Measurements from ENCODE around the gene EFNB2. TPM values are rescaled to one million over a fixed set of nuclear protein-coding genes. Genes with fewer than 3 reads are reported as not detected.
A peak's percentile ranks its signal among the peaks of the same experiment; 100 is the strongest.

Gene EFNB2
- total and polyA plus RNA-seq, 4 donors = 7.3 to 35.0 (median 20.3) TPM

DNA sequence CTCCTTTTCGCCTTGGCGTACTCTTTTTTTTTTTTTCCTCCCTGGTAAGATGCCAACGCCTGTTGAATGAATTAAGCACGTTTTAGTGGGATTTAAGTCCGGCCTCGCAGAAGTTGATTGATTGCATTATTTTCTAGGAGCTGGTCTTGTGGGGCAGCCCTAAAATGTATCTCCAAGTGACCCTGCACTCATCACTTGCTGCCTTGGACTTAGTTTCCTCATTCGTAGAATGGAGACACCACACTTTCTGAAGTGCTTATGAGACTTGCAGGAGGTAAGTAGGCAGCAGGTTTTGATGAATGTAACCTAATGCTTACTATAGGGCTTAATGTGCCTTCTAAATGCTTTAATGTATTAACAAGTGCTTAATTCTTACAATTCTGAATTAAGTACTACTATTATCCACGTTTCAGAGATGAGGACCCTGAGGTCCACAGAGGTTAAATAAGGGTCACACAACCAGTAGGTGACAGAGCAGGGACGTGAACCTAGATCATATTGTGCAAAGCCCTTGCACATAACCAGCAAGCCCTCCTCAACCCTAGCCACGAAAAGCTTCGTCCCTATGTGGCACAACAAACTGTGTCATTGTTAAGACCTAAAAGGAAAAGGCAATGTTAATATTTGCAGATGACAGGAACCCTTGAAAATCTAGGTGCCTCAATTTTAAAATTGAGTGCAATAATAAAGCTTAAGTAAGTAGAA lies 33.0 kb upstream of the EFNB2 start:
- Histone ChIP-seq H3K4me3 (ENCODE audit: low read length in 2 of 2) (peak overlapping the region; percentile 27 to 52), H3K4me1 (ENCODE audit: control insufficient read depth in 1 of 2, insufficient read depth in 2 of 2, low read length in 2 of 2) (peaks cover 0 to 12% of the 10 kb centered on the region in 2 donors), H3K9me3 (ENCODE audit: control insufficient read depth, low read length) (no peaks in the 10 kb centered on the region), H3K36me3 (ENCODE audit: control insufficient read depth in 1 of 2, insufficient read depth in 2 of 2, low read length in 1 of 2) (no peaks in the 10 kb centered on the region), H3K27ac (ENCODE audit: low read depth in 1 of 2, low read length in 2 of 2) (no peak overlapping the region), H3K27me3 (ENCODE audit: control insufficient read depth in 1 of 2, insufficient read depth in 2 of 2, low read length in 1 of 2) (no peaks in the 10 kb centered on the region)
- DNase-seq (no peak), ATAC-seq (ENCODE audit: low FRiP score) (peak; percentile 6)
- intact Hi-C loops (cut with DNase I) = loop anchor here (5.0 to 10.0 kb wide), 4 partner anchors 34 to 466 kb away; no protein-coding TSS in a partner anchor
- WGBS, 2 donors = 24 to 26% methylated on average over 11 of the region's 11 CpGs

DNA sequence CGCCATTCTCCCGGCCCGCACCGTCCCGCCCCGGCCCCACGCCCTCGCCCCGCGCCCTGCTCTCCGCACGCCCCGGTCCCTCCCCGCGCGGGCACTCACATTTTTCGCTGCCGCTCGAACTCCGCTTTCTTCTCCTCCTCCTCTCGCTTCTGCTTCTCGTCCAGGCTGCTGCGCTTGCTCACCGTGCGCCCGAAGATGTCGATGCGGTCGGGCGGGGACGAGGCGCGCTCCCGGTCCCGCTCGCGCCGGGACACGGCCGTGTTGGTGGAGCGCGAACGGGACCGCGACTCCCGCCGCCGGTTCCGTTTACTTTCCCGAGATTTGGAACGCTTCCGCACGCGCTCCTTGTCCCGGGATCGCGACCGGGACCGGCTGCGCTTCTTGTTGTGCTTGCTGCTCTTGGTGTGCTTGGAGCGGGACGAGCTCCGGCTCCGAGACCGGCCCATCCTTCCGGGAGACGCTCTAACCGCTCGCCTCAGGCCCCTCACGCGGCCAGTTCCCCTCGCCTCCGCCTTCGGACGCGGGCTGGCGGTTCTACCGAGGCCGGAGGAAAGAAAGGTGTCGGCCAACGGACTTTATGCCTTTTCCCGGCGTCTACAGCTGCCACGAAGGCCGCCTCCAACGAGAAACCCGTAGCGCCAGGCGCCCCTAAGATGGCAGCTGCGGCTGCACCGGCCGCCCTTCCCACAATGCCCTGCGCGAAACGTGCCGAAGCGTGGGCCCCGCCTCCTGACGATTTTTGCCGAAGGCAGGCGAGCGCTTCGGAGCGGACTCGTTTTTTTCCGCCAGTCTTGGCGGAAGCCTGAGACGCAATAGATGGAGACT lies 32.2 kb upstream of the EFNB2 start, which contains the start of gene ARGLU1:
TSS of gene ARGLU1 (minus strand) at position 664 of the 825 bp plus-strand sequence. CDS start at position 446, 218 bp downstream.
- 0 to 1% methylated on average over 106 to 108 of the region's 108 CpGs for WGBS, 2 donors
- Histone ChIP-seq H3K4me3 (ENCODE audit: low read length in 2 of 2) (peak within 1 kb of the TSS; percentile 88 to 90), H3K36me3 (ENCODE audit: control insufficient read depth in 1 of 2, insufficient read depth in 2 of 2, low read length in 1 of 2) (no peaks in the 10 kb centered on the region), H3K4me1 (ENCODE audit: control insufficient read depth in 1 of 2, insufficient read depth in 2 of 2, low read length in 2 of 2) (peaks cover 0 to 12% of the 10 kb centered on the region in 2 donors), H3K27ac (ENCODE audit: low read depth in 1 of 2, low read length in 2 of 2) (peak within 1 kb of the TSS; percentile 58 to 93), H3K9me3 (ENCODE audit: control insufficient read depth, low read length) (no peaks in the 10 kb centered on the region), H3K27me3 (ENCODE audit: control insufficient read depth in 1 of 2, insufficient read depth in 2 of 2, low read length in 1 of 2) (no peaks in the 10 kb centered on the region)
- ATAC-seq (ENCODE audit: low FRiP score) (peak; percentile 98), DNase-seq (peak; percentile 96 to 99)
- intact Hi-C loops (cut with DNase I) = loop anchor here (5.0 to 10.0 kb wide), 4 partner anchors 35 to 467 kb away; no protein-coding TSS in a partner anchor

DNA sequence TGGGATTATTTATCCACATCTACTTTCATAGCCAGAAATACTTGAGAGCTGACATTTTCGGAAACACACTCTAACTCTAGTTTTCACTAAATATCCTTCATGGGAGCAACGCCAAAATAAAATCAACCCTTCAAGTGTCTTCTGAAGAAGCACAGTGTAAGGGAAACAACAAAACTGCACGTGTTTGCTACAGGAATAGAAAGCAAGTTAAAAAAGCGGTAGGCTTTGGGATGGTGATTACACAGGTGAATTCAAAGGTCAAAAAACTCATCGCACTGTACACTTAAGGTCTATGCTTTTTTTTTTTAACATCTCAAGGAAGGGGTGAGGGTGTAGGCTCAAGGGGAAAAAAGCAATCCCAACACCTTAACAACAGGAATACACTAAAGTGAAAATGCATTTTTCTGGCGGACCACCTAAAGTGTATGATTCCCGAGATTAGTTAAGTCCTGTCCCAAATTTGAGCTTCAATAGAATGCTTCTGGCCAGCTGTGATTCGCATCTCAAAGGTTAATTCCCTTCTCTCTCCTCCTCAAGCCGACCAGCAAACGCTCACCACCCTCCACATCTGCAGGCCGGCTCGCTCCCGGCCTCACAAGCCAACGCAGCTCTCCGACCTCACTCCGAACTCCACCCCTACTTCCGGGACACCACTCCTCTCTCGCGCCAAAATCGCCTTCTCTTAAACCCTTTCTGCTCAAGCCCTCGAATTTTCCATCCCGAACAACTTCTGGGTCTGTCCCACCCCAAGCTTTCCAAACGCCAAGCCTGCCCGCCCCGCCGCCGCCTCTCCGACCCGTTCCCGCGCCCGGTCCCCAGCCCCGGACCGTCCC lies 31.4 kb upstream of the EFNB2 start:
- H3K9me3 ChIP-seq (ENCODE audit: control insufficient read depth, low read length) = no peaks in the 10 kb centered on the region
- ATAC-seq (ENCODE audit: low FRiP score) = peak; percentile 71
- H3K4me3 ChIP-seq (ENCODE audit: low read length in 2 of 2) = peak overlapping the region; percentile 88 to 90
- peak overlapping the region; percentile 58 to 93 for H3K27ac ChIP-seq (ENCODE audit: low read depth in 1 of 2, low read length in 2 of 2)
- H3K27me3 ChIP-seq (ENCODE audit: control insufficient read depth in 1 of 2, insufficient read depth in 2 of 2, low read length in 1 of 2) = no peaks in the 10 kb centered on the region
- intact Hi-C loops (cut with DNase I) = loop anchor here (5.0 to 10.0 kb wide), 4 partner anchors 35 to 468 kb away; no protein-coding TSS in a partner anchor
- no peaks in the 10 kb centered on the region for H3K36me3 ChIP-seq (ENCODE audit: control insufficient read depth in 1 of 2, insufficient read depth in 2 of 2, low read length in 1 of 2)
- WGBS, 2 donors = 0 to 1% methylated on average over 34 of the region's 34 CpGs
- peak in 1 of 2 donors; percentile 76 for DNase-seq
- peaks cover 2 to 16% of the 10 kb centered on the region in 2 donors for H3K4me1 ChIP-seq (ENCODE audit: control insufficient read depth in 1 of 2, insufficient read depth in 2 of 2, low read length in 2 of 2)

DNA sequence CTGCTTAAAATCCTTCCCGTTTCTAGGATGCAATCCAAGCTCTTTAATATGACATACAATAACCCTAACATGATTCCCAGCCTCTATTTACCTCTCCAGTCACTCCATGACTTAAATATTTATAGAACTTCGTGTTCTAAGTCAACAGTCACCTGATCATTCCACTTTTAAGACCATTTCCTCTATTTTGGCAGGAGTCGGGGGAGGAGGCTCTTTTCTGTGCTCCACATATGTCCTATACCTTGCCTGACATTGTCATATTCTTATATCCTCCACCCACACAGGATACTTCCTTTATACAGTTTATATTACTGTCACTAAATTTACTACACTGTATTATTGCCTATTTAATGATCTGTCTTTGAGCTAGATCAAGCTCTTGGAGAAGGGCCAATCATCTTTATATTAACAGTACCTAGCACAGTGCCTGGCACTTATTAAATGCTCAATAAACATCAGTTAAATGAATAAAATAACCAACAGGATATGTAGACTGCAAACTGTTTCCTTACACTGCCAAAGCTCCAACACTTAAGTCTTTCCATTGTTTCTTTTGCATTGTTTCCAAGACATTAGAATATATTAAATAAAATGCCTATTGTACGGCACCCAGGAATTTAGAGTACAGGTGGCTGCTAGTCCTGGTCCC lies 29.8 kb upstream of the EFNB2 start:
- H3K36me3 ChIP-seq (ENCODE audit: control insufficient read depth in 1 of 2, insufficient read depth in 2 of 2, low read length in 1 of 2) = no peaks in the 10 kb centered on the region
- no peaks in the 10 kb centered on the region for H3K27me3 ChIP-seq (ENCODE audit: control insufficient read depth in 1 of 2, insufficient read depth in 2 of 2, low read length in 1 of 2)
- peak overlapping the region in 1 of 2 donors; percentile 88 for H3K4me3 ChIP-seq (ENCODE audit: low read length in 2 of 2)
- no peak overlapping the region for H3K27ac ChIP-seq (ENCODE audit: low read depth in 1 of 2, low read length in 2 of 2)
- intact Hi-C loops (cut with DNase I) = loop anchor here (5.0 to 10.0 kb wide), 4 partner anchors 37 to 470 kb away; no protein-coding TSS in a partner anchor
- 19 to 26% methylated on average over 4 of the region's 4 CpGs for WGBS, 2 donors
- ATAC-seq (ENCODE audit: low FRiP score) (no peak), DNase-seq (no peak)
- H3K4me1 ChIP-seq (ENCODE audit: control insufficient read depth in 1 of 2, insufficient read depth in 2 of 2, low read length in 2 of 2) = peaks cover 5 to 18% of the 10 kb centered on the region in 2 donors
- no peaks in the 10 kb centered on the region for H3K9me3 ChIP-seq (ENCODE audit: control insufficient read depth, low read length)

DNA sequence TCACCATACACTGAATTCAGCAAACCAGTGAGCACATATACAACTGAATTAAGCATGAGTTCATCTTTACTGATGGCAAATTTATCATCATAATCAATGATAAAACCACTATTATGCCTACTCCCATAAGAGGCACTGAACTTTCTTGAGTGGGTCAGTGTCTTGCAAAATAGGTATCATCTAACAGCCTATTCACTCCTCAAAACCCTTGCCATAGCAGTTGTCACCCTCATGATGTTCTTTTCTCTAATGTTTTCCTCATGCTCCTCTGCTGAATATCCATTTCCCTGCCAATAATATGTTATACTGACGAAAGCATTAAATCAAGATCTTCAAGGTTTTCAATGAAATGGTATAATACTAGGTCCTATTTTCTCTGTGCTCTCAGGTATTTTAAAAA lies 26.8 kb upstream of the EFNB2 start:
- Histone ChIP-seq H3K4me3 (ENCODE audit: low read length in 2 of 2) (no peak overlapping the region), H3K4me1 (ENCODE audit: control insufficient read depth in 1 of 2, insufficient read depth in 2 of 2, low read length in 2 of 2) (peaks cover 7 to 21% of the 10 kb centered on the region in 2 donors), H3K27me3 (ENCODE audit: control insufficient read depth in 1 of 2, insufficient read depth in 2 of 2, low read length in 1 of 2) (no peaks in the 10 kb centered on the region), H3K9me3 (ENCODE audit: control insufficient read depth, low read length) (no peaks in the 10 kb centered on the region), H3K27ac (ENCODE audit: low read depth in 1 of 2, low read length in 2 of 2) (no peak overlapping the region), H3K36me3 (ENCODE audit: control insufficient read depth in 1 of 2, insufficient read depth in 2 of 2, low read length in 1 of 2) (peaks cover 0 to 3% of the 10 kb centered on the region in 2 donors)
- intact Hi-C loops (cut with DNase I) = loop anchor here in 1 of 2 donors (10.0 kb wide), 2 partner anchors 352 to 472 kb away; no protein-coding TSS in a partner anchor
- DNase-seq (no peak), ATAC-seq (ENCODE audit: low FRiP score) (no peak)
- 80 to 84% methylated on average over 1 of the region's 1 CpG for WGBS, 2 donors

DNA sequence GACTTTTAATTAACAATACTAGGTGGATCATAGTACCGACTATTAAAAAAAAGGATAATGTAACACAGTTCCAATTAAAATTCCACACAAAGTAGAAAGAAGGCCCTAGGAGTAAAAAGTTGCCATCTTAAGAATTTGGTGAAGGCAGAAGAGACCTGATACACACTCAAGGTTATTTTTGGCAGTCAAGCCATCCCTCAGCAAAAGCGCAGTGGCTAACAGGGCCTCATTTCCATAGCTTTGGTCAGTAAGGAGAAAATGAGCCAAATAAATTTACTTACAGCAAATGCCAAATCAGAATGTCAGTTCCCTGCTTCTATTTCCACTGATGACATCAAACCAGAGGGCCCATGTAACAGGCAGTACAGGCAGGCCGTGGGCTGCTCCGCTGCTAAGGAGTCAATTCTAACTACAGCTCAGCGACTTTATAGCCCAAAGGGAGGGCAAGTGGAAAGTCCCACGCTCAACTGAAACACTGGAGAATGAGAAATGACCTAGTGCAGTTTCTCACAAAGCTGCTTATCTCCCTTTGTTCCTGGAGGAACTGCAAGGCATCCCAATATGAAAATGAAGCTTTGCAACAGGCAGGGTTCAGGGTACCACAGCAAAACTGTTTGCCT lies 26.2 kb upstream of the EFNB2 start:
- ATAC-seq (ENCODE audit: low FRiP score) (peak; percentile 62), DNase-seq (no peak)
- WGBS, 2 donors = 14 to 18% methylated on average over 6 of the region's 6 CpGs
- H3K4me1 ChIP-seq (ENCODE audit: control insufficient read depth in 1 of 2, insufficient read depth in 2 of 2, low read length in 2 of 2) = peaks cover 7 to 21% of the 10 kb centered on the region in 2 donors
- H3K9me3 ChIP-seq (ENCODE audit: control insufficient read depth, low read length) = no peaks in the 10 kb centered on the region
- H3K36me3 ChIP-seq (ENCODE audit: control insufficient read depth in 1 of 2, insufficient read depth in 2 of 2, low read length in 1 of 2) = peaks cover 0 to 3% of the 10 kb centered on the region in 2 donors
- H3K27ac ChIP-seq (ENCODE audit: low read depth in 1 of 2, low read length in 2 of 2) = peak overlapping the region in 1 of 2 donors; percentile 51
- no peaks in the 10 kb centered on the region for H3K27me3 ChIP-seq (ENCODE audit: control insufficient read depth in 1 of 2, insufficient read depth in 2 of 2, low read length in 1 of 2)
- intact Hi-C loops (cut with DNase I) = loop anchor here in 1 of 2 donors (10.0 kb wide), 2 partner anchors 353 to 473 kb away; no protein-coding TSS in a partner anchor
- H3K4me3 ChIP-seq (ENCODE audit: low read length in 2 of 2) = no peak overlapping the region

DNA sequence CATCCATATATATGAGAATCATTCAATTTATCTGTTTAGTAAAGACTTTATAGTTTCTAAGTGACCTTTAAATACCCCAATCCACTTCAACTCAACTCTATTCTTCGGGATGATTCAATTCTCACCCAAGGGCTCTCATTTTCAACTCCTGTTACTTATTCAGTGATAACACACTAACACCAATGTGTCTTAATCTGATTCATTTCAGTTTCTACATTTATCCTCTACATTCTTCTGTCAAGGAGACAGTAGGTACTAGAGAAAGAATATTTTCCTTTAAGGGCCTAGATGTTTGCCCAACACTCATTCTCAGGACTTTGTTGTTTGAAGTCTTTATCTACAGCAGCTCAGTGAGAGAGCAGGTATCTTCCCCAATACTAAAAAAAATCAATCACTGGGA lies 25.4 kb upstream of the EFNB2 start:
- H3K4me3 ChIP-seq (ENCODE audit: low read length in 2 of 2) = no peak overlapping the region
- peaks cover 7 to 21% of the 10 kb centered on the region in 2 donors for H3K4me1 ChIP-seq (ENCODE audit: control insufficient read depth in 1 of 2, insufficient read depth in 2 of 2, low read length in 2 of 2)
- no peak overlapping the region for H3K27ac ChIP-seq (ENCODE audit: low read depth in 1 of 2, low read length in 2 of 2)
- 60 to 67% methylated on average over 1 of the region's 1 CpG for WGBS, 2 donors
- no peaks in the 10 kb centered on the region for H3K9me3 ChIP-seq (ENCODE audit: control insufficient read depth, low read length)
- intact Hi-C loops (cut with DNase I) = loop anchor here in 1 of 2 donors (10.0 kb wide), 2 partner anchors 354 to 474 kb away; no protein-coding TSS in a partner anchor
- H3K36me3 ChIP-seq (ENCODE audit: control insufficient read depth in 1 of 2, insufficient read depth in 2 of 2, low read length in 1 of 2) = peaks cover 0 to 3% of the 10 kb centered on the region in 2 donors
- DNase-seq (no peak), ATAC-seq (ENCODE audit: low FRiP score) (no peak)
- no peaks in the 10 kb centered on the region for H3K27me3 ChIP-seq (ENCODE audit: control insufficient read depth in 1 of 2, insufficient read depth in 2 of 2, low read length in 1 of 2)

Data from aorta (tissue), 5 donors.